ENCODE data around the gene PLGRKT. TPM values are rescaled to one million over a fixed set of nuclear protein-coding genes. Genes with fewer than 3 reads are reported as not detected.
A peak's percentile ranks its signal among the peaks of the same experiment; 100 is the strongest.
"Not testable (repeated sequence)": the region's sequence is repeated elsewhere in the genome, so short reads cannot be mapped to it uniquely, and the experiment has no call there.

The PLGRKT gene, protein sequence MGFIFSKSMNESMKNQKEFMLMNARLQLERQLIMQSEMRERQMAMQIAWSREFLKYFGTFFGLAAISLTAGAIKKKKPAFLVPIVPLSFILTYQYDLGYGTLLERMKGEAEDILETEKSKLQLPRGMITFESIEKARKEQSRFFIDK
- total RNA-seq: 10 to 100 TPM; 48.9 to 51.4 TPM

DNA sequence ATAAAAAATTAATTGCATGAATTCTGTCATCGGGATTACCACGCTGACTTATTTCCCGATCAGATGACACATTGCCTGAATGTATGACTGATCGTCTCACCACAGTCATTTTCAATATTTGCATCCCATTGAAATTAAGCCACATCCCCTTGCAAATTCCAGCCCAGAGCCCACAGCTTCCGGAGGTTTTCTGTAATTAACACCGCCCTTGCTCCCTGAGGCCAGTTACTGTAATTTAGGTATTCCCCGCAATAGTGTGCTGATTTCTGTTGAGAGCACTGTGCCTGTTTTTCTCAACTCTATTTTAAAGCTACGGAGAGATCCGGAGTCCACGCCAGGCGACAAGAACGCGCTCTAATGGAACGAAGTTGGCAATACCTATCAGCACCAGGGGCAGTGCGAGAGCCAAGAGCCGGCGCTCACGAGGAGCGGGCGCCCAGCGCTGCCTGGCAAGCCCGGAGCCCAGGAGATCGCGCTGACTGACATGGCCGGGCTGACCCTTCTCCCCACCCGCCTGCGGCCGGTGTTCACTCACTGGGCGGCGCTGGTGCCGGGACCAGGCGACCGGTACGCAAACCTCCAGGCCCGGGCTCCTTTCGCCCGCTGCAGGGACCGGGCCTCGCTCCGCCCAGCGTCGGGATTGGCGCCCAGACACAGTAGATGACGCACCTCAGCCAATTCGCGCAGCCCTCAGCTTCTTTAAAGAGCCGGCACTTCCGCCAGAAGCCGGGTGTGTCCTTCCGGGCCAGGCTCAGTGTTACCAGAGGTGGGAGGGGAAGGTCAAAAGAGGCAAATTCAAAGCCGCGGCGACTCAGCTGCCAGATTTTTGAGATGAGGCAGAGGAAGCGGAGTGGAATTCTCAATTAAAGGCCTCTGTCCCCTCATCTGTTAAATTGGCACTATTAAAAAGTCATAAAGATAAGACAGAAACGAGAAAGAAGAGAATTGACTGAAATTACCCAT, at the start of gene PLGRKT:
Gene PLGRKT, minus strand, starts transcription at position 672 of the 963 bp plus-strand sequence. CDS start 5,948 bp downstream, outside the sequence.
- DNase-seq: peak; percentile 95
- Mint-ChIP-seq H3K36me3 (ENCODE audit: low read depth) (peaks cover 35% of the 10 kb centered on the region), H3K9me3 (no peaks in the 10 kb centered on the region), H3K4me3 (peak within 1 kb of the TSS; percentile 92), H3K27ac (peak within 1 kb of the TSS; percentile 98), H3K4me1 (ENCODE audit: low read depth) (peaks cover 51% of the 10 kb centered on the region), H3K27me3 (ENCODE audit: low read depth) (no peaks in the 10 kb centered on the region)
- CTCF ChIA-PET: interaction anchor here (0.9 to 5.6 kb wide), 5 partner anchors 13 to 251 kb away, joined by 3 to 47 read pairs (median 12); partner anchors contain the start of gene CD274
- intact Hi-C loops (cut with micrococcal nuclease): loop anchor here (1.0 to 5.0 kb wide), 19 partner anchors 13 to 775 kb away; partner anchors contain the start of genes CD274, CDC37L1, JAK2 and PLPP6

DNA sequence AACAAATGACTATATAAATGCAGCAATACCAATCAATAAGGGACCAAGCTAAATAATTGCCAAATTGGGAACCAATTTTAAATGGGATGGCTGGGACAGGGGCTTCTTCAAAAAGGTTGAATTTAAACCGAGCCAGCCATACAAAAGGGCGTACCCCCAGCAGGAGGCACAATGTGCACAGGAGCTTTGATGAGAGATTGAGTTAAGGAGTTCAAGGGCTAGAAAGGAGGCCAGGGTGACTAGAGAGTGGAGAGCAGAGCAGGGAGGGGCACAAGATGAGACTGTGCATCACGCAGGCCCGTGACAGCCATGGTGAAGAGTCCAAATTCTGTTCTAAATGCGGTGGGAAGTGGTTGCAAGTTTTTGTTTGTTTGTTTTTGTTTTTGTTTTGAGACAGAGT, 49.3 kb upstream of the PLGRKT start:
- no peak for DNase-seq
- no peaks in the 10 kb centered on the region for H3K4me1 Mint-ChIP-seq (ENCODE audit: low read depth)
- CTCF ChIA-PET: interaction anchor here (0.8 kb wide), 1 partner anchor 100 kb away, joined by 3 read pairs; no protein-coding TSS in a partner anchor
- no peak overlapping the region for H3K27ac Mint-ChIP-seq
- H3K36me3 Mint-ChIP-seq (ENCODE audit: low read depth): no peaks in the 10 kb centered on the region
- H3K27me3 Mint-ChIP-seq (ENCODE audit: low read depth): no peaks in the 10 kb centered on the region
- H3K9me3 Mint-ChIP-seq: peaks cover 2% of the 10 kb centered on the region
- no peak overlapping the region for H3K4me3 Mint-ChIP-seq
- intact Hi-C loops (cut with micrococcal nuclease): no loop called here

DNA sequence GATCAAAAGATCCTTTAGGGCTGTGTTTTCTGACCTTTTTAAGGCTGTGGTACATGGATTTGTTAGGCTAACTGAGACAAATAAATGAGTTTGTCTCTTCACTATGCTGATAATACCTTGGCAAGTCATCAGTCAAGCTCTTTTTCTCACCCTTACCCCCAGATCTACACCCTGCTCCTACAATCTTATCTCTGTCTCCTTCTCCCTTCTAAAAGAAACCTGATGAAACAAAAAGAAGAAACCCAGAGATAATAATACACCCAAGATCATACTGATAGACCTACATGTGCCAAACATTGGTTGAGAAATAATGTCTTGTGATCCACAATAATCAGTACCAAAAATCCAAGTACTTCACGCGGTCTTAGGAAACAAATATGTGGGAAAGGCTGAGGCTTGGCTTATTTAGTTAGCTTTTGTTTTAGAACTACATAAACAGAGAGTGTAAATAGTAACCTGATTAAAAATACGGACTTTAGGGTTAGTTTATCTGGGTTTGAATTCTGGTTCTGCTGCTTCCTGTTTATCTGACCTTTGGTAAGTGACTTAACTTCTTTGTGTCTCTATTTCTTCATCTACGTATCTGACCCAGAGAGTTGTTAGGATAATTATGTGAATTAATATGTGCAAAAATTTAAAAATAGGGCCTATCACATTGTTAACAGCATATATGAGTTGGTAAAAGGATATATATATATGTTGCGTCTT, 47.8 kb upstream of the PLGRKT start:
- no peaks in the 10 kb centered on the region for H3K4me1 Mint-ChIP-seq (ENCODE audit: low read depth)
- no peak overlapping the region for H3K4me3 Mint-ChIP-seq
- no peak for DNase-seq
- no peaks in the 10 kb centered on the region for H3K36me3 Mint-ChIP-seq (ENCODE audit: low read depth)
- CTCF ChIA-PET: interaction anchor here (0.6 kb wide), 1 partner anchor 115 kb away, joined by 3 read pairs; no protein-coding TSS in a partner anchor
- H3K27me3 Mint-ChIP-seq (ENCODE audit: low read depth): no peaks in the 10 kb centered on the region
- intact Hi-C loops (cut with micrococcal nuclease): no loop called here
- peaks cover 2% of the 10 kb centered on the region for H3K9me3 Mint-ChIP-seq
- no peak overlapping the region for H3K27ac Mint-ChIP-seq

DNA sequence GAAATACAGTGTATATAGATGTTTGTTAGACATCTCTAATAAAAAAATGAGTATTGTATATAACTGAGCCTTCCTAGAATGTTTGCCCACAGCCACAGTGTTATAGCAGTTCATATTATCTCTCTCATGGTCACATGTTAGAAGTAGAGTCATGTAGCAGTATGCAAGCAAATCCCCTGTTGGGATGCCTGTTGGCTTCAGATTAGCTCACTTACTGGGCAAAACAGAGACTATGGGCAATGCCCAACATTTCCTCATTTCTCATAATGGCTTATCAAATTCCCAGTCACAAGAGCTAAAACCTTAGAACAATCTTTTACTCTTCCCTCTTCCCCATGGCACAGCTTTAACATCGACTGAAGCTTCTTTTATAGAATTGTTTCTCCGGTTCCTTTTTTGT, 45.6 kb upstream of the PLGRKT start:
- DNase-seq: no peak
- intact Hi-C loops (cut with micrococcal nuclease): no loop called here
- Mint-ChIP-seq H3K4me3 (no peak overlapping the region), H3K27me3 (ENCODE audit: low read depth) (no peaks in the 10 kb centered on the region), H3K36me3 (ENCODE audit: low read depth) (no peaks in the 10 kb centered on the region), H3K4me1 (ENCODE audit: low read depth) (peaks cover 5% of the 10 kb centered on the region), H3K9me3 (peaks cover 4% of the 10 kb centered on the region), H3K27ac (no peak overlapping the region)
- CTCF ChIA-PET: interaction anchor here (0.6 to 0.7 kb wide), 3 partner anchors 107 to 1329 kb away, joined by 3 to 5 read pairs (median 4); no protein-coding TSS in a partner anchor

DNA sequence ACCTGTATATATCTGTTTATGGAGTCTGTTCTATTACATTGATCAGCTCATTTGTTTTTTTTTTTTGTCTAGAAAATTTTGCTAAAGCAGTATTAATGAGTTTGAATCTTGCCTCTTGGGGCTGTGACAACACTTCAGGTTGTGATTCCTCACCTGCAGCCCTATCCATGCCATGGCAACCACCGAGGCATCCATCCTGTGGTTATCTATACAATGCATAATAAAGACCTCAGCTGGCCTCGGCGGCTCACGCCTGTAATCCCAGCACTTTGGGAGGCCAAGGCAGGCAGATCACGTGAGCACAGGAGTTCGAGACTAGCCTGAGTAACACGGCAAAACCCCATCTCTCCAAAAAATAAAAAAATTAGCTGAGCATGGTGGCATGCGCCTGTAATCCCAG, 44.5 kb upstream of the PLGRKT start:
- DNase-seq: no peak
- Mint-ChIP-seq H3K9me3 (peaks cover 4% of the 10 kb centered on the region), H3K4me1 (ENCODE audit: low read depth) (peaks cover 10% of the 10 kb centered on the region), H3K27me3 (ENCODE audit: low read depth) (no peaks in the 10 kb centered on the region), H3K36me3 (ENCODE audit: low read depth) (no peaks in the 10 kb centered on the region), H3K27ac (no peak overlapping the region), H3K4me3 (no peak overlapping the region)
- CTCF ChIA-PET: interaction anchor here (0.6 to 1.1 kb wide), 2 partner anchors 41 to 291 kb away, joined by 3 read pairs; no protein-coding TSS in a partner anchor
- intact Hi-C loops (cut with micrococcal nuclease): no loop called here

DNA sequence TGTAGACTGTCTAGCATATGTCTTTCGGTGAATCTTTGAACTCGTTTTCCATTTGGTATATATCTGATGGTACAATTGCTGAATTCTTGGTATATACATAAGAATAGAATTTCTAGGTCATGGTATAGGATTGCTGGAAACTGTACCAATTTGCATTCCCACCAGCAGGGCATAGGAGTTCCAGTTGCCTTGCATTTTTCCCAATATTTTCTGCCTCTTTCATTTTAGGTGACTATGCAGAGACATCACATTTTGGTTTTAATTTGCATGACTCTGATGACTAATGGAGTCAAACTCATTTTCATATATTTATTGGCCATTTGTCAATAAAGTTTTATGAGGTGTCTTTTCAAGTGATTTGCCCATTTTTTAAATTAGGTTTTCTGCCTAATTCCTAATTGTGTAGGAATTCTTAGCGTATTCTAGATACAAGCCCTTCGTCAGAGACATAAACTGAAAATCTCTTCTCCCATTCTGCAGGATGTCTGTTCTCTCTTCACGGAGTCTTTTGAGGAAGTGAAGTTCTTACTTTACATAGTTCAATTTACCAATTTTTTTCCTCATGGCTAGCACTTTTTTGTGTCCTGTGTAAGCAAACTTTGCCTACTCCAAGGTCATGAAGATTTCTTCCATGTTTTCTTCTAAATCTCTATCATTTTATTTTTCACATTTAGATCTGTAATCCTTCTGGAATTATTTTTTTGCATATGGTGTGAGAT, 43.8 kb upstream of the PLGRKT start:
- H3K36me3 Mint-ChIP-seq (ENCODE audit: low read depth): no peaks in the 10 kb centered on the region
- H3K27ac Mint-ChIP-seq: no peak overlapping the region
- H3K4me3 Mint-ChIP-seq: no peak overlapping the region
- H3K27me3 Mint-ChIP-seq (ENCODE audit: low read depth): no peaks in the 10 kb centered on the region
- no peak for DNase-seq
- intact Hi-C loops (cut with micrococcal nuclease): no loop called here
- CTCF ChIA-PET: interaction anchor here (1.1 kb wide), 1 partner anchor 40 kb away, joined by 3 read pairs; no protein-coding TSS in a partner anchor
- peaks cover 10% of the 10 kb centered on the region for H3K4me1 Mint-ChIP-seq (ENCODE audit: low read depth)
- H3K9me3 Mint-ChIP-seq: peaks cover 3% of the 10 kb centered on the region

DNA sequence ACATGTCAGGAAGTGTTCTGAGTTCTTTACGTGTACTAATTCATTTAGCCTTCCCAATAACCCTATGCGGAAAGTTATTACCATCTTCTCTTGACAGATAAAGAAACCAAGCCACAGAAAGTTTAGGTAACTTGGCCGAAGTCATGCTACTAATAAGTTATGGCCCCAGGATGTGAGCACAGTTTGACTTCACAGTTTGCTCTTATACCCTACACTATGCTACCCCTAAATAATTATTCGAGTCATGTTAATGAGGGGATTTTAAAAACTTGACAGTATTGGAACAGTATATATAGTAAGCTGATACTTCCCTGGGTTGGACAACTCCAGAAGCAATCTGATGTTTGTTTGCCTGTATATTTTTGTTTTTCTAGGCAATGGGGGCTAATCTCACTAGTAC, 43.2 kb upstream of the PLGRKT start:
- intact Hi-C loops (cut with micrococcal nuclease): no loop called here
- no peak for DNase-seq
- Mint-ChIP-seq H3K27ac (no peak overlapping the region), H3K9me3 (peaks cover 8% of the 10 kb centered on the region), H3K4me1 (ENCODE audit: low read depth) (peaks cover 10% of the 10 kb centered on the region), H3K4me3 (no peak overlapping the region), H3K27me3 (ENCODE audit: low read depth) (no peaks in the 10 kb centered on the region), H3K36me3 (ENCODE audit: low read depth) (peaks cover 3% of the 10 kb centered on the region)
- CTCF ChIA-PET: no interaction called here

DNA sequence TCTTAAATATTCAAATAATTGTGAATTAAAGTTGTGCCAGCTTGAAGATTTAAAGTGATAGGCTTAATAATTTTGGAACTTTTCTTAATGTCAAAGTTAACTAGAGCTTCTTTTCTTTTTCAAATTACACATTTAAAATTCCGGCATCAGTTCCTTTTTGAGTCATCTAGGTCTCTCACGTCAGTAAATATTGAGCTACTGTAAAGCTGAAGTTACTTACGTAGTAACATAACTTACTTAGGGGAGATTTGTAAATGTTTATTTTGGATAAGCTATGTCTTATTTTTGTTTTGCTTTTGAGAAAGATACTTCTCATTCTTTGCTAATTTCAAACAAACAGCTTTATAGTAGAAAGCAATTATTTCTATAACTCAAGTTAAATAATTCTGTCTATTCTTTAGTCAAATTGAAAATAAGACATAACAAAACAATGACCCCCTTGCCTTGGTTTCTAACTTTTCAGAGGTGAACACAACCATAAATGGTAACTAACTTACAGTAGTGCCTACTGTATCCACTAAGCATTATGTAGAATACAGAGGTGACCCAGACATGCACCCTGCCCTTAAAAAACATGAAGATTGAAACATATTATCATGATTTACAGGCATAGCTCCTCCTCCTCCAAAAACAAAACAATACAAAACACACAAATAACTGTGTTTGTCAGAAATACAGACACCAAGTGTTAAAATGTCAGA, 42.4 kb upstream of the PLGRKT start:
- H3K27ac Mint-ChIP-seq: no peak overlapping the region
- H3K9me3 Mint-ChIP-seq: peaks cover 12% of the 10 kb centered on the region
- CTCF ChIA-PET: interaction anchor here (1.7 to 2.6 kb wide), 2 partner anchors 9 to 110 kb away, joined by 5 to 6 read pairs; no protein-coding TSS in a partner anchor
- peaks cover 10% of the 10 kb centered on the region for H3K4me1 Mint-ChIP-seq (ENCODE audit: low read depth)
- peaks cover 7% of the 10 kb centered on the region for H3K36me3 Mint-ChIP-seq (ENCODE audit: low read depth)
- no peak overlapping the region for H3K4me3 Mint-ChIP-seq
- DNase-seq: no peak
- H3K27me3 Mint-ChIP-seq (ENCODE audit: low read depth): no peaks in the 10 kb centered on the region
- intact Hi-C loops (cut with micrococcal nuclease): no loop called here

DNA sequence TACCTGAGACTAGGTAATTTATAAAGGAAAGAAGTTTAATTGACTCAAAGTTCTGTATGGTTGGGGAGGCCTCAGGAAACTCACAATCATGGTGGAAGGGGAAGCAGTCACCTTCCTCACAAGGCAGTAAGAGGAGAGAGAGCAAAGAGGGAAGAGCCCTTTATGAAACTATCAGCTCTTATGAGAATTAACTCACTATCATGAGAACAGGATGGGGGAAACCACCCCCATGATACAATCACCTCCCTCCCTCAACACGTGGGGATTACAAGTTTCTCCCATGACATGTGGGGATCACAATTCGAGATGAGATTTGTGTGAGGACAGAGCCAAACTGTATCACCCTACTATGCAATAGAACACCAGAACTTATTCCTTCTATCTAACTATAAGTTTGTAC, 40.5 kb upstream of the PLGRKT start:
- Mint-ChIP-seq H3K36me3 (ENCODE audit: low read depth) (peaks cover 11% of the 10 kb centered on the region), H3K4me1 (ENCODE audit: low read depth) (peaks cover 10% of the 10 kb centered on the region), H3K9me3 (peaks cover 15% of the 10 kb centered on the region), H3K4me3 (no peak overlapping the region), H3K27me3 (ENCODE audit: low read depth) (no peaks in the 10 kb centered on the region), H3K27ac (no peak overlapping the region)
- CTCF ChIA-PET: interaction anchor here (2.6 kb wide), 1 partner anchor 10 kb away, joined by 6 read pairs; no protein-coding TSS in a partner anchor
- DNase-seq: peak; percentile 32
- intact Hi-C loops (cut with micrococcal nuclease): no loop called here

DNA sequence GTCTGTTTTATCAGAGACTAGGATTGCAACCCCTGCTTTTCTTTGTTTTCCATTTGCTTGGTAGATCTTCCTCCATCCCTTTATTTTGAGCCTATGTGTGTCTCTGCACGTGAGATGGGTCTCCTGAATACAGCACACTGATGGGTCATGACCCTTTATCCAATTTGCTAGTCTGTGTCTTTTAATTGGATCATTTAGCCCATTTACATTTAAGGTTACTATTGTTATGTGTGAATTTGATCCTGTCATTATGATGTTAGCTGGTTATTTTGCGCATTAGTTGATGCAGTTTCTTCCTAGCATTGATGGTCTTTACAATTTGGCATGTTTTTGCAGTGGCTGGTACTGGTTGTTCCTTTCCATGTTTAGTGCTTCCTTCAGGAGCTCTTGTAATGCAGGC, 37.9 kb upstream of the PLGRKT start:
- Mint-ChIP-seq H3K4me1 (ENCODE audit: low read depth) (peaks cover 13% of the 10 kb centered on the region), H3K9me3 (peaks cover 15% of the 10 kb centered on the region), H3K36me3 (ENCODE audit: low read depth) (peaks cover 16% of the 10 kb centered on the region)
- H3K27me3 Mint-ChIP-seq (ENCODE audit: low read depth); CTCF ChIA-PET; H3K4me3 Mint-ChIP-seq; DNase-seq; intact Hi-C loops (cut with micrococcal nuclease); H3K27ac Mint-ChIP-seq: not testable (repeated sequence)

DNA sequence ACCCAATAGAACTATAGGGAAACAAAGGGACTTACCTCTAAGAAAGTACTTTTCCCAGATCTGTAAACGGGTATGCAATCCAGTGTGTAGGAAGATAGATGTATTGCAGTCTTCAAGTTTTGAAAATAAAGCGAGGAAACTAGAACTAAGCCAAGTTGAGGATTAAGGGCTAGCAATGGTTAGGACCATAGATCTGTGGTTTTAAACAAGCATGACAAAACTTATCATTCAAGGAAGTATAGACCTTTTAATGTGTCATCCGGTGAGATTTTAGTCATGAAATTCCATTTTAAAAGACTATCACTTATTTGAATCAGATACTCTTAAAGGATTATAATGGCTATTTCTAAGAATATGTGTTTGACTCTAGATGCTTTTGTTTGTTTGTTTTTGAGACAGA, 33.1 kb upstream of the PLGRKT start:
- no peak for DNase-seq
- no peak overlapping the region for H3K4me3 Mint-ChIP-seq
- no peak overlapping the region for H3K27ac Mint-ChIP-seq
- peaks cover 39% of the 10 kb centered on the region for H3K36me3 Mint-ChIP-seq (ENCODE audit: low read depth)
- intact Hi-C loops (cut with micrococcal nuclease): no loop called here
- CTCF ChIA-PET: no interaction called here
- peaks cover 16% of the 10 kb centered on the region for H3K4me1 Mint-ChIP-seq (ENCODE audit: low read depth)
- H3K27me3 Mint-ChIP-seq (ENCODE audit: low read depth): no peaks in the 10 kb centered on the region
- H3K9me3 Mint-ChIP-seq: peaks cover 7% of the 10 kb centered on the region

Measured in activated naive CD4-positive, alpha-beta T cell treated with anti-CD3 and anti-CD28 coated beads for 36 hours (primary cell).